Measurements from ENCODE around the gene SLC16A3. TPM values are rescaled to one million over a fixed set of nuclear protein-coding genes. Genes with fewer than 3 reads are reported as not detected.

Gene SLC16A3
- total and polyA plus RNA-seq, 2 of the 8 experiments (the other 6 are each of a cell fraction or from before 2014, with no cell fraction given): 3.8 to 8.7 TPM

DNA sequence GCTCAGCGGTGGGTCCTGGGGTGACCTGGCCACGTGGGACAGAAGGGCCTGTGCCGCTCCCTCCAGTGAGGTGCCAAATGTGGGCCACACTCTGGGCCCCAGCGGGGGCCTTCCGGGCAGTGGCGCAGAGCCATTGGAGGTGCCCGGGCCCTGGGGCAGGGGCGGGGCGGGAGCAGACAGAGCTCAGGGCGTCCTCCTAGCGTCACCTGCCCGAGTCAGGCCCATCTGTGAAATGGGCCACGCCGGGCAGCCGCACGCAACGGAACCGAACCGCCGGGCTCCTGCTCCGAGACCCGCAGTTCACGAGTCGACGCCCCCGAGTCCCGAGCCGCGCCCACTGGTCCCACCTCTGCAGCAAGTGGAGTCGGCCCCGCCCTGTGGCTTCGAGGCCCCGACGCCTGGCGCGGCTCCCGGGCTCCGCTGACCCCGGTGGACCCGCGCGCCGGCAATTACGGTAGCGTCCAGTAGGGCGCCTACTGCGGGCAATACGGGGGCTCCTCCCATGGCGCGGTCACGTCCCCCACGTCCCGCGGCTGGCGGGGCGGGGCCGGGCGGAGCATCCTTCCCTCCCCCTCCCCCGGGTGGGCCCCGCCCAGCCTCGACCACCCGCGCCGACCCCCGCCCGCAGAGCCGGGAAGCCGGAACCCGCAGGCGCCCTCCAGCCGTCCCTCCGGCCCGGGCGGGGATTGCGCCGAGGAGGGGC is 1.9 kb downstream of the SLC16A3 start (continued):
- TF ChIP-seq CHD7 (IDR thresholded peaks at IDR 0.05; ENCODE audit: insufficient replicate concordance, low read length) (peak; percentile 99), SP4 (IDR thresholded peaks at IDR 0.05; ENCODE audit: low read length) (no peak), MAX (IDR thresholded peaks at IDR 0.05) (peak; percentile 67), NRF1 (IDR thresholded peaks at IDR 0.05; ENCODE audit: low read depth, low read length) (no peak), CBX8 (IDR thresholded peaks at IDR 0.05; ENCODE audit: borderline replicate concordance, low read depth, low read length) (no peak)
- TF ChIP-seq, protein P1, sequence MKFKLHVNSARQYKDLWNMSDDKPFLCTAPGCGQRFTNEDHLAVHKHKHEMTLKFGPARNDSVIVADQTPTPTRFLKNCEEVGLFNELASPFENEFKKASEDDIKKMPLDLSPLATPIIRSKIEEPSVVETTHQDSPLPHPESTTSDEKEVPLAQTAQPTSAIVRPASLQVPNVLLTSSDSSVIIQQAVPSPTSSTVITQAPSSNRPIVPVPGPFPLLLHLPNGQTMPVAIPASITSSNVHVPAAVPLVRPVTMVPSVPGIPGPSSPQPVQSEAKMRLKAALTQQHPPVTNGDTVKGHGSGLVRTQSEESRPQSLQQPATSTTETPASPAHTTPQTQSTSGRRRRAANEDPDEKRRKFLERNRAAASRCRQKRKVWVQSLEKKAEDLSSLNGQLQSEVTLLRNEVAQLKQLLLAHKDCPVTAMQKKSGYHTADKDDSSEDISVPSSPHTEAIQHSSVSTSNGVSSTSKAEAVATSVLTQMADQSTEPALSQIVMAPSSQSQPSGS (IDR thresholded peaks at IDR 0.05; ENCODE audit: low read length): no peak

Data from H1 (cell line).